HUES6 (cell line): ENCODE data around the gene SLC25A13.
"Not testable (repeated sequence)": the region's sequence is repeated elsewhere in the genome, so short reads cannot be mapped to it uniquely, and the experiment has no call there.

Source experiments
- H3K27ac ChIP-seq: 2 replicates; pipeline ENCODE4 v1.7.0; 2013; ENCODE audit warnings: low read depth, mild to moderate bottlenecking, low read length, inconsistent platforms
- H3K27me3 ChIP-seq: 2 replicates; pipeline ENCODE4 v1.6.1; 2013; ENCODE audit warnings: low read length; ENCODE audit not compliant: control insufficient read depth, insufficient read depth
- H3K36me3 ChIP-seq: 2 replicates; pipeline ENCODE4 v1.6.1; 2013; ENCODE audit warnings: low read length; ENCODE audit not compliant: control insufficient read depth, insufficient read depth
- H3K4me1 ChIP-seq: 2 replicates; pipeline ENCODE4 v1.6.1; 2013; ENCODE audit warnings: low read length; ENCODE audit not compliant: control insufficient read depth, insufficient read depth
- H3K4me3 ChIP-seq: 2 replicates; pipeline ENCODE4 v1.5.1; 2013; ENCODE audit warnings: low read depth, low read length
- H3K9ac ChIP-seq: one replicate; pipeline ENCODE4 v1.6.1; 2013; ENCODE audit warnings: mild to moderate bottlenecking, low read length
- H3K9me3 ChIP-seq: 2 replicates; pipeline ENCODE4 v1.6.1; 2013; ENCODE audit warnings: low read depth, low read length; ENCODE audit not compliant: control insufficient read depth, insufficient read depth

The SLC25A13 gene

GRCh38 chr7:96321658-96322372 is at the start of gene SLC25A13:
TSS of gene SLC25A13 (minus strand) at chr7:96322098. CDS start at chr7:96321956, 142 bp downstream.
- Histone ChIP-seq H3K4me1 (peaks cover 23% of the 10 kb centered on the region), H3K27ac (peak within 1 kb of the TSS; percentile 87)

DNA sequence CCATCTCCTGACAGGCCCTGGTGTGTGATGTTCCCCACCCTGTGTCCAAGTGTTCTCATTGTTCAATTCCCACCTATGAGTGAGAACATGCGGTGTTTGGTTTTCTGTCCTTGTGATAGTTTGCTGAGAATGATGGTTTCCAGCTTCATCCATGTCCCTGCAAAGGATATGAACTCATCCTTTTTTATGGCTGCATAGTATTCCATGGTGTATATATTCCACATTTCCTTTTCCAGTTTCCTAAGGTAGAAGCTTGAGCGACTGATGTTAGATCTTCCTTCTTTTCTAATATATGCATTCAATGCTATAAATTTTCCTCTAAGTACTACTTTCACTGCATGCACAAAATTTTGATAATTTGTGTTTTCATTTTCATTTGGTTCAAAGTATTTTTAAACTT is 44.0 kb upstream of the SLC25A13 start:
- not testable (repeated sequence) for H3K36me3 ChIP-seq, H3K4me1 ChIP-seq, H3K27me3 ChIP-seq, H3K4me3 ChIP-seq, H3K9ac ChIP-seq, H3K27ac ChIP-seq, H3K9me3 ChIP-seq

More at GRCh38 chr7:96321658-96322372, at the start of gene SLC25A13:
- H3K36me3 ChIP-seq: no peaks in the 10 kb centered on the region
- peak within 1 kb of the TSS; percentile 74 for H3K4me3 ChIP-seq
- H3K27me3 ChIP-seq: no peaks in the 10 kb centered on the region
- H3K9me3 ChIP-seq: 0 out of 2 replicates have a peak, but pooled peaks cover under 1% of the 10 kb centered on the region
- peak within 1 kb of the TSS; percentile 98 for H3K9ac ChIP-seq

DNA sequence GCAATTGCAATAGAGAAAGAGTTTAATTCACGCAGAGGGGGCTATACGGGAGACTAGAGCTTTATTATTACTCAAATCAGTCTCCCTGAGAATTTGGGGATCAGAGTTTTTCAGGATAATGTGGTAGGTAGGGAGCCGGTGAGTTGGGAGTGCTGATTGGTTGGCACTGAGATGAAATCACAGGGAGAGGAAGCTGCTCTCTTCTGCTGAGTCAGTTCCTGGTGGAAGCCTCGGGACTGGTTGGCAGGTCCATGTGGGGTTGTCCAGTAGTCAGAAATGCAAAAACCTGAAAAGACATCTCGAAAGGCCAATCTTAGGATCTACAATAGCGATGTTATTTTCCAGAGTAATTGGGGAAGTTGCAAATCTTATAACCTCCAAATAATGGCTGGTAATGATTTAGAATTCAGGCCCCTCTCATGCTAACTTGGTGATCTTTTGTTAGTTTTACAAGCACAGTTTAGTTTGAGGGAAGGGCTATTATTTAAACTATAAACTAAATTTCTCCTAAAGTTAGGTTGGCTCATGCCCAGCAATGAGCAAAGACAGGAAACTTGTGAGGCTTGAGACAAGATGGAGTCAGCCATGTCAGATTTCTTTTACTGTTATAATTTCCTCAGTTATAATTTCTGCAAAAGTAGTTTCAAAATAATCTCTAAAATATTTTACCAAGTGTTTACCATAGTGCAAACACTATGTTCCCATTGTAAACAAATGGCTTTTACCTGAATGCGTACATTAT is 39.4 kb upstream of the SLC25A13 start:
- no peaks in the 10 kb centered on the region for H3K36me3 ChIP-seq
- no peaks in the 10 kb centered on the region for H3K27me3 ChIP-seq
- no peak overlapping the region for H3K9ac ChIP-seq
- H3K4me3 ChIP-seq: no peak overlapping the region
- no peaks in the 10 kb centered on the region for H3K4me1 ChIP-seq
- H3K27ac ChIP-seq: no peak overlapping the region
- no peaks in the 10 kb centered on the region for H3K9me3 ChIP-seq

DNA sequence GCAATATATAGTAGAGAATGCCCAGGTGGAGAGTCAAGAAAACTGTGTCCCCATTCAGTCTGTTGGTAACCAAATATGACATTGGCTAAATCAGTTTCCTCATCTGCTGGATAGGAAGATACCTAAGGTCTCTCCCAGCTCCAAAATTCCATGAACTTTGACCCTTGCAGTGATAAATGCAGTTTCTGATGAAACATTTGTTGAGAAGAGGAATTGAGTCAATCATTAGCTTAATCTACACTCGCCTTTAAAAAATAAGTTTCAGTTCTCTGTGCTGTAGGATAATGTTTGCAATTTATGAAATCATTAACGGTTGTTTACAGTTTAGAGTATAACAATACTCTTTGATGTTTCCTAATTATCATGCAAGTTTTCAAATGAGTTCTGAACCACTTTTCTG is 38.0 kb upstream of the SLC25A13 start:
- Histone ChIP-seq H3K36me3 (no peaks in the 10 kb centered on the region), H3K9ac (no peak overlapping the region), H3K27me3 (no peaks in the 10 kb centered on the region), H3K9me3 (no peaks in the 10 kb centered on the region), H3K27ac (no peak overlapping the region), H3K4me3 (no peak overlapping the region), H3K4me1 (no peaks in the 10 kb centered on the region)

DNA sequence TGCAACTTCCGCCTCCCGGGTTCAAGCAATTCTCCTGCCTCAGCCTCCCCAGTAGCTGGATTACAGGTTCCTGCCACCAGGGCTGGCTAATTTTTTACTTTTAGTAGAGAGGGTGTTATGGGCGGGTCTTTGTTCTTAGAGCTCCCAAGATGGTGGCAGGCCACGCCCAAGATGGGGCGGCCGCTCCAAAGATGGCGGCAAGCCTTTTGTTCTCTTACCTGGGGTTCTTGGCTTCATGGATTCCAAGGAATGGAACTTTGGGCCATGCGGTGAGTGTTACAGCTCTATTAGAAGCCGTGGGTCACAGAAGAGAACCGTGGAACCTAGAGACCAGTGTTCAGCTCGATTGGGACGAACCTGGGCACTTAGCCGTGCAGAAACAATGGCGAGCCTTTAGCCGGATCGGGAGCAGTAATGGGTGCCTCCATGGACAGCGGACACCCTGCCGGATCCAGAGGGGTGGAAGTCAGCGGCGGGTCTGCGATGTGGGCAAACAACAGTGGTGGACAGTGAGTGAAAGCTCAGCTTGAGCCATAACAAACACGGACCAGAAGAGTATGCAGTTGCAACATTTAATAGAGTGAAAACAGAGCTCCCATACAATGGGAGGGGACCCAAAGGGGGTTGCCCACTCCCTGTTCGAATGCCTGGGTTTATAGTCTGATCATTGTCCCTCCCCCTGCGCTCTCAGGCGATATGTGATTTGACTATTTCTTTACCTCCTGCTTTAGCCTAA is 36.5 kb upstream of the SLC25A13 start:
- not testable (repeated sequence) for H3K4me3 ChIP-seq, H3K4me1 ChIP-seq, H3K36me3 ChIP-seq, H3K27me3 ChIP-seq, H3K9ac ChIP-seq, H3K27ac ChIP-seq, H3K9me3 ChIP-seq

- Histone ChIP-seq H3K9ac (no peak overlapping the region), H3K27me3 (no peaks in the 10 kb centered on the region), H3K36me3 (no peaks in the 10 kb centered on the region), H3K4me1 (no peaks in the 10 kb centered on the region), H3K4me3 (no peak overlapping the region), H3K27ac (no peak overlapping the region), H3K9me3 (no peaks in the 10 kb centered on the region)
These were observed 34.1 kb upstream of the SLC25A13 start for GRCh38 chr7:96355990-96356506.

DNA sequence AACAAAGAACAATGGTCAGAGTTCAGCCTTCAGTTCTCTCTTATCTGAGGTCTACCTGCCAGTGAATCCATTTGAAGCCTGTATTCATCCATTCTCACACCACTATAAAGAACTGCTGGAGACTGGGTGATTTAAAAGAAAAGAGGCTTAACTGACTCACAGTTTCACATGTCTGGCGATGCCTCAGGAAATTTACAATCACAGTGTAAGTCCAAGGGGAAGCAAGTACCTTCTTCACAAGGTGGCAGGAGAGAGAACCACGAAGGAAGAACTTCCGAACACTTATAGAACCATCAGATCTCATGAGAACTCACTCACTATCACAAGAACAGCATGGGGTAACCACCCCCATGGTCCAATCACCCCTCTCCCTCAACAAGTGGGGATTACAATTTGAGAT is 33.0 kb upstream of the SLC25A13 start:
- no peaks in the 10 kb centered on the region for H3K36me3 ChIP-seq
- no peaks in the 10 kb centered on the region for H3K4me1 ChIP-seq
- H3K4me3 ChIP-seq: no peak overlapping the region
- no peaks in the 10 kb centered on the region for H3K27me3 ChIP-seq
- H3K9ac ChIP-seq: no peak overlapping the region
- no peak overlapping the region for H3K27ac ChIP-seq
- H3K9me3 ChIP-seq: no peaks in the 10 kb centered on the region

- no peaks in the 10 kb centered on the region; the same call in 1 of the 2 replicates for H3K4me1 ChIP-seq
- no peaks in the 10 kb centered on the region for H3K9me3 ChIP-seq
- H3K27ac ChIP-seq: no peak overlapping the region
- H3K36me3 ChIP-seq: no peaks in the 10 kb centered on the region
- H3K27me3 ChIP-seq: no peaks in the 10 kb centered on the region
- H3K4me3 ChIP-seq: no peak overlapping the region
- no peak overlapping the region for H3K9ac ChIP-seq
These were observed 27.7 kb upstream of the SLC25A13 start for GRCh38 chr7:96349572-96349971.

GRCh38 chr7:96347471-96347870 is 25.6 kb upstream of the SLC25A13 start:
- no peak overlapping the region for H3K27ac ChIP-seq
- no peaks in the 10 kb centered on the region; the same call in 1 of the 2 replicates for H3K4me1 ChIP-seq
- H3K27me3 ChIP-seq: no peaks in the 10 kb centered on the region
- H3K9me3 ChIP-seq: no peaks in the 10 kb centered on the region
- no peak overlapping the region for H3K9ac ChIP-seq
- H3K36me3 ChIP-seq: no peaks in the 10 kb centered on the region
- no peak overlapping the region for H3K4me3 ChIP-seq

GRCh38 chr7:96346293-96346953 is 24.5 kb upstream of the SLC25A13 start:
- no peak overlapping the region for H3K27ac ChIP-seq
- no peak overlapping the region for H3K9ac ChIP-seq
- no peaks in the 10 kb centered on the region; the same call in 1 of the 2 replicates for H3K4me1 ChIP-seq
- H3K27me3 ChIP-seq: no peaks in the 10 kb centered on the region
- no peaks in the 10 kb centered on the region for H3K9me3 ChIP-seq
- H3K4me3 ChIP-seq: no peak overlapping the region
- H3K36me3 ChIP-seq: no peaks in the 10 kb centered on the region
